GM21619 (cell line): ENCODE measurements around the gene TREML1.
"Not testable (repeated sequence)": the region's sequence is repeated elsewhere in the genome, so short reads cannot be mapped to it uniquely, and the experiment has no call there.

Source experiments
- ATAC-seq: cut with Tn5 transposase; IDR thresholded peaks from one replicate; pipeline ENCODE4 v1.9.1; 2021; ENCODE audit not compliant: unreplicated experiment

The TREML1 gene

DNA sequence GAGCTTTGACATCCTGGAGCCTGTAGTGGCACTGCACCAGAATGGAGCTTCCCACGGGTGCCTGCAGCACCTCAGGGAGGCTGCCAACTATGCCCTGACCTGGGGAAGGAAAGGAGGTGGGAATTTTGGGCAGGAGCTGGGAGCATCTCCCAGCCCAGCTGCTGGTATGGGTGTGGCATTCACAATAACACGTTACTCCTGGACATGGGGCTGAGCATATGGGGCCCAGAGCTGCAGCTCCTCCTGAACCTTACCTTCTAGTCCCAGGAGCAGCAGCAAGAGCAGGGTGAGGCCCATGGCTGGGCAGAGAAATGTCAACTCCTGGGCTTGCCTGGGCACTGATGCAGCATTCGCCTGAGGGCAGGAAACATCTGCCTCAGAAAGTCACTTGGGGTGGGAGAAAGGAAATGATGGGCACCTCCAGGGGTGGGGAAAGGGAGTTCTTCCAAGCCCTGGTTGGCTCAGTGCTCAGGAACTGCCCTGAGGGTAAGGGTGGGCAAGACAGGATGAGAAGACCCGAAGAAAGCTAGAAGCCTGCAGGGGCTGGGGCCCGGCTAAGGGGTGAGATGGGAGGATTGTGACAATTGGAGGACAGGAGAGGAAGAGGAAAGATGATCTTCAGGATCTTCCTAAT, at the start of gene TREML1:
Gene TREML1, minus strand, starts transcription at position 356 of the 634 bp plus-strand sequence. Its CDS starts 59 bp downstream, at position 297.
- ATAC-seq: no peak

GRCh38 chr6:41201764-41202173, 47.6 kb upstream of the TREML1 start:
- no peak for ATAC-seq

DNA sequence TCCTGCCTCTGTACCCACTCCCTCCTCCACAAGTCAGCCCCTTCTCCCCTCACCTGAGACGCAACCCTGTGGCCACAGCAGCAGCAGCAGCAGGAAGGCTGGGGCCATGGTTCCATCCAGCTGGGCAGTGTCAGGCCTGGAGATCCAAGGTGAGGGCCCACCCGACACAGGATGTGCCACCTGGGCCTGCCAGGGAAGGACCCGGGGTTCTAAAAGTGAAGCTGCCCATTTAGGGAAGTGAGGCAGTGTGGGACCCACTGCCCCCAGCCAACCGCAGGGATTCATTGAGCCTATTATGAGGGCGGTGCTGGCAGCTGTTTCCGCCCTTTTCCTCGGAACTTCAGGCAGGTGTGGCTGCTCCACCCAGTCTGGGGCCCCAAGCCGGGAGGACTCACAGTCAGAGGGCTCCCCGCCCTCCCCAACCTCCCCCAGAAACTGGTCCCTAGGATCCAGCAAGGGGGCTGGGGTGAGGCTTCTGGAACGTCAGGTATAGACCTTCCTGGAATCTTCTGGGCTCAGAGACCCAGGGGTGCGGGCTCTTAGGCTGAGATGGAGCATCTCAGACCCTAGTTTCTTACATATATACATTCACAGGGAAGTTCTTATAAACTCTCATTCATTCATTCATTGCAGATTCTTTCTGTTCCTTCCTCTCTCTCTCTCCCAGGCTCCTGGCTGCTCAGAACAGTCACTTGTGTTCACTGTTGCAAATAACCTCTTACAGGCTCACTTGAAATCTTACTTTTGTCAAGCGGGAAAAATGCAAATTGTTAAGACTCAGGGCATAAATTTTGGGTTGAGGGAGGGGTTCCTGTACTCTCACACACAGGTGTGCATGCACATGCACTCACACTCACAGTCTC, 47.0 kb upstream of the TREML1 start, which contains the start of gene TREML2:
Gene TREML2, minus strand, starts transcription at position 249 of the 863 bp plus-strand sequence. Its CDS starts 141 bp downstream, at position 108.
- no peak for ATAC-seq

DNA sequence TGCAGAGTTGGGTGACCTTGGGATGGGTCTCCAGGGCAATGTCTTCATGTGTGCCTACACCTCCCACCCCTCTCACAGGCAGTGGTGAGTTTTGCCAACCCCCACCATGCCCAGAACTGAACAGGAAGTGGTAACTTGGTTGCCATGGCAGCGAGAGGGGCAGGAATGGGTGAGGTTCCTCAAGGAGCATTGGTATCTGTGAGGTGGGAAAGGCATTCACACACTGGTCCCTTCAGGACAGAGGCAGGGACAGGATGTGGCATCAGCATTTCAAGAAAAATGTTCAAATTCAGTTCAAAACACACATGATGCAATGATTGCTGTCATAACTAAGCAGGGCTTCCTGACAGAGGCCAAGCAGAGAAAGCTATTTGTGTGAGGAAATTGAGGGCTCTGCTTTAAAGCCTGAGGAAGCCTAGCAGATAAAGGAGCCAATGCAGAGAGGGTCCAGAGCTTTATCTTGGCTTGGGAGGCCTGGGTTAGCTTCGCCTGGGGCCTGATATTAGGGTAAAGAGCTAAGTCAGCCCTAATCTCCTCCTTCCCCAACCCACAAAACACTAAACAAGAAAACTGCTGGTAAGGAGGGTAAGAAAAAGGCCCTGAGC, 46.3 kb upstream of the TREML1 start:
- peak; percentile 17 for ATAC-seq

GRCh38 chr6:41199552-41200246, 45.6 kb upstream of the TREML1 start:
- ATAC-seq: peak; percentile 47

DNA sequence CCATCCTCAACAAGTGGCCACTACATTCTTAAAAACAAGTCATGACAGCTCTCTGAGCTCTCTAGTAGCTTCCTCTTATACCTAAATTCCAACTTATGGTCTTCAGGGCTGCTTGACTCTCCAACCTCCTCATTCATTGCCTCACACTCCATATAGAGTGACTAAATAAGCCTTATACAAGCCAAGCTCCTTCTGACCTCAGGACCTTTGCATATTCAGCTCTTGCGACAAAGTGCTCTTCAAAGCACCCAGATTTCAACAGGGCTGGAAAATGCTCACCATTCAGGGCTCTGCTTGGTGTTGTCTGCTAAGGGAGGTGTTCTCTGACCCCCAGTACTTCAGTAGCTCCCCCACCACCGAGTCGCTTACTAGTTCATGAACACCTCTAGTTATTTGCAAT, 43.1 kb upstream of the TREML1 start:
- no peak for ATAC-seq

DNA sequence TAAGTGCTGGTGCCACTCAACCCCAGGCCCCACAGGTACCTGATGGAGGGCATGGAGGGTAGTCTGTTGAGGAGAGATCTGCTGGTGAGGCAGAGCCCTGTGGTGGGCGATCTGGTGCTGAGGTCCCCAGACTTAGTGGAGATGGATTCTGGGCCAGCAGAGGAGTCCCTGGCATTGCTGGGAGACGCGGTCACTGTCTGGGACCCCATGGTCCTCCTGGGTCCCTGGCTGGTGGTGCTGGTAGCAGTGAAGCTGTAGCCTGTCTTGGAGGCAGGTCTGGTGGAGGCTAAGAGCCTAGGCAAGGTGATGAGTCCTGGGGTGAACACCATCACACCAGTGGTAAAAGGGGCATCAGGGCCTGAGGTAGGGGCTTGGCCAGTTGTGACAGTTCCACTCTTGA, 40.2 kb upstream of the TREML1 start:
- no peak for ATAC-seq

GRCh38 chr6:41193884-41194283, 39.7 kb upstream of the TREML1 start:
- no peak for ATAC-seq

DNA sequence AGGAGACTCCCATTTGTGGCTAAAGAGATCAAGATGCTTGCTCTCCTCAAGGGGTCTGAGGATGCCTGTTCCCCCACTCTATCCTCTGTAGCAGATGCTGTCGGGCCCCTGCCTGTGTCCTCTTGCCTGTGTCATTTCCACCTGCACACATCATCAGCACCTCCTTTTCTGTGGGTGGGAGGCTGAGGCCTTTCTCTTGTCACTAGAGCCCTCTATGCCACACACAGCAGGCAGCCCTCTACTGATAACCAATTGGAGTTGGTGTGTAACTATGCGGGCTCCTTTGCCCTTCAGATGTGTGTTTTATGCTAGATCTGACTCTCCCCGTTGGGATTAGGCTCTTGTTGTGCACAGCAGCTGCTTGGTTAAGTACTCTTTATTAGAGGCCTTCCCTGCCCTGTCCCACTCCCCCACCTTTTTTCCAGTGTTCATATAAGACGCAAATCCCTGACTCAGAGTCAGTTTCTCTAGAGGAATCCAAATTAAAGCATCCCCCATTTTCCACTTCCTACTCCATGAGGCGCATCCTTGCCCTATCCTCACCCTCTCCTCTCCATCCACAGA, 39.1 kb upstream of the TREML1 start:
- no peak for ATAC-seq

- ATAC-seq: no peak
These were observed 37.4 kb upstream of the TREML1 start for GRCh38 chr6:41191569-41191968.

DNA sequence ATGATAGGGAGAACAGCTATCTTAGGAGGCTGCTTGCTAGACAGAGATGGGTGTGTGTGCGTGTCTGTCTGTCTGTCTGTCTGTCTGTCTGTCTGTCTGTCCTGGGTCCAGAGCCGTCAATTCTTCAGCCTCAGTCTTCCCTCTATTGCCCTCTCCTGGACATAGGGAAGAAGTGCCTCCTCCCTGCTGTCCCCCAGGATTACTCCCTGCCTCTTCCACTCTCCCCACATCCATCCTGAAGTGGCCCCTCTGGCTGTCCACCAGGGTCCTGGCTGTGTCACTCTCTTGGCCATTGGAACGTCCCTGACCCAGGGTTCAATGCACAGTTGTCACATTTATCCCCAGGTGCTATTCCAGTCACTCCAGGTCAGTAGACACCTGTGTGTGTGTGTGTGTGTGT, 36.6 kb upstream of the TREML1 start:
- ATAC-seq: no peak

DNA sequence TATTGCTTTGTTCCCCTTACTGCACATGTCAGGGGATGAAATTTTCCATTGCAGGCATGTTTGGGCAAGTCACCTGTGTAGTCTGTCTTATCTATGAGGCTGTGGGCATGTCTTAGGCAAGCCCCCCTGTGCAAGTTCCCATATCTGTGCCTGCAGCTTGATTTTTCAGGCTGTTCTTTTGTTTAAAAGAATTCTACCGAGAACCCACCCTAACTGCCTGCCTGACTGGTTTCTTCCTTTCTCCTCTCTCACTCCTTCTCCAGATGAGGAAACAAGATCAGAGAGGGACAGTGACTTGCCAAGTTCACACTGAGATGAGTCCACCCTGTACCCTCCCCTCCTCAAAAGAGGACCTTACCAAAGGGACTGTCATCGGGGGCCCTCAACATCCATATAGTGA, 35.8 kb upstream of the TREML1 start:
- no peak for ATAC-seq

- ATAC-seq: not testable (repeated sequence)
These were observed 34.9 kb upstream of the TREML1 start for GRCh38 chr6:41189046-41189445.

DNA sequence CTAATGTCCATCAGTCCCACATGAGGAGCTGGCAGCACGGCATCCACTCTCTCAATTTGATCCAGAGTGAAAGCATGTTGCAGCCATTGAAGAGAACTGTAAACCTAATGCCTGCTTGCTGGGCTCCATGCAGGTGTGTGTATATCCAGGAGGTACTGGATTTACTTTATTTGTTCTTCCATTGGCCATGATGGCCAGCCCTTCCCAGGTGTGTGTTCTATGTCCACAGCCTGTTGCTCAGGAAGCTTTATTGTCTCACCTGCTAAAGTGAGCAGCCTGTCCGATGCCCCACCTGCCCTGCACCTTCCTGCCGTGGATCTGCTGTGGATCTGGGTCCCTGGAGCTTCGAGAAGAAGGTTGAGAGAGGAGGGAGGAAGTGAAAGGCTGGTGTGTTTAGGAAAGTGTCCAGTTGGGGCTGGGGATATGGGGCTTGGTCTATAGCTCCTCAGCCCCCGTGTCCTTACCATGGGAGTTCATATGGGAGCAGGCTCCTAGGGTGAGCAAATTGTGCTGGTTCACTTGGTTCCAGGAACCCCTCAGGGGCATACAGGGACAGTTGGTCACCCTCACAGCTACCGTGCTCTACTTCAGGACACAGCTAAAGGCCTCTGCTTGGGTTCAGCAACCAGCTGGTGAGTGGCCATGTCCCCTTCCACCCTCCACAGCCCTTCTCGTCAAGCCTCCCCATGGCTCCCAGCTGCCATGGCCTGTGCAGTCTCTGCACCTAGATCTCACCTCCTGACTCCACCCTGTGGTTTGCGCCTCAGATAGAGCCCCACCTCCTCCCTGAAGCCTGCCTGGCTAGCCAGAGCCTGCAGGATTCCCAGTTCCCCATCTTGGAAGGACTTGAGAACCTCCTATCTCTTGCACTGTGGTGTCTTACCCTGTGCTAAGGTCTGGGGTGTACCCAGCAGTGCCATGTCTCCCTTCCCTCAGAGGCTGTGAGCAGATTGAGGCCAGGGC, 34.1 kb upstream of the TREML1 start:
- ATAC-seq: no peak

DNA sequence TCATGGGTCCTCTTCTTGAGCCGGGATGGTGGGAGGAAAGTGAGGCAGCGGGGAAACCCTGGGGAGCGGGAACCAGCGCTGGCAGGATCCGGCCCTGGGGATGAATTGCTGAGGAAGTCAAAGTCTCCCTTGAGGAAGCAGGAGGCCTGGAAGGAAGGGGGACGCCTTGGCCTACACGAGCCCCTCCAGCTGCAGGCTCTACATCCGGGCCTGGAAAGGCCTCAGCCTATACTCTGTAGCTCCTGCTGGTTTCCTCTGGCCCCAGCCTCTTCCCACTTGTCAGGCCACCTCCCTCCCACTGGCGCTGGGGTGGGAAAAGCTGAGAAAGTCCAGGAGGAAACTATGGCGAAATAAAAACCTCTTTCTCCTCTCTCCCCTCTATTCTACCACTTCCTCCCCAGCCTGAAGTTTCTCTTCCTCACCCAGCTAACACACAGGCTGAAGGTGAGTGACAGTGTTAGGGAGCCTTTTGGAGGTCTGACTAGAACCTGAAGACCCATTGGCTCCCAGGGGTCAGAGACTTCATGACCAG, 31.9 kb upstream of the TREML1 start:
- ATAC-seq: no peak

GRCh38 chr6:41184761-41185160, 30.6 kb upstream of the TREML1 start:
- no peak for ATAC-seq

DNA sequence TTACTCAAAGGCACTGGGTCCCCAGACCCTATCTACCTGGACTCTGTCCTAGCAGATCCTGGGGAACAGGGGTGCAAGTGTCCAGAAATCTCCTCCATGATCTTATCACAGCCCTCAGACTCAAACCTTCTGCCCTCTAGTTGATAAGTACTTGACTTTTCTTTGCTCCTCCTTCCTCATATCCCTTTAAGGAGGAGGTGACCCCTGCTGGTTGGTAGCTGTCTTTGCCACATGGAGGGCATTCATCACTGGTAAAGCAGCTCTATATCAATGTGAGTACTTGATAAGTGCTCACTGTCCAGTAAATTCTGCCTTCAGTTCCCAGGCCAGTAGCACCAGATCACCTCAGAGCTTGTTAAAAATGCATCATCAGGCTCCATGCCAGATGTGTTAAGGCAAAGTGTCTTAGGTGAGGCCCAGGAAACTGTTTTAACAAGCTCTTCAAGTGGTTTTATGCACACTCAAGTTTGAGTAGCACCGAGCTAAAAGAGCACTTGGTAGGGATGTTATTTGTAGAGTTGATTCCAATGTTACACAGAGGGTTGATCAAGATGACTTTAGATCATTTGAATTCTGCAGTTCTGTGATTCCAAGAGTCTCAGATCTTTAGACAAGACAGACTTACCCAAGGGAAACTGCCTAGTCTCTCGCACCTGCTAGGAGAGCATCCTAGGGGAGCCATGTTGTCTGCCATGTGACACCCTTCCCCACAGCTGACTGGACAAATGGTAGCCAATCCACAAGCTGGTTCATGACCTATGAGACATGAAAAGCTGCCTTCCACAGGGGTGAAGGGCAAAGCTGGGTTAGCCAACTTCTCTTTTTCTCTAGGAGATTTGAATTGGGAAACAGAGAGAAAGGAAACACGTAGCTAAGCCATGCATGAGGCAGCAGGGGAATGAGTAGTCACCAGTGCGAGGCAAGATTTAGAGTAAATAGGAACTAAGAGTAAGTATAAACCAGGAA, 28.2 kb upstream of the TREML1 start:
- no peak for ATAC-seq

GRCh38 chr6:41181566-41181965, 27.4 kb upstream of the TREML1 start:
- ATAC-seq: no peak
